OCI-LY3 (cell line): ENCODE measurements around the gene ENPP1.

Source experiments
- H2AFZ ChIP-seq: fragments of 200-600, 300-600 bp; shearing (Covaris generic); 2 replicates; pipeline ENCODE4 v1.6.0; 2014; ENCODE audit warnings: antibody characterized with exemption, low read depth, low read length
- H3K27ac ChIP-seq: fragments of 200-600, 300-600 bp; sonication (generic); 2 replicates; pipeline ENCODE4 v1.5.1; 2014; ENCODE audit warnings: mild to moderate bottlenecking, low read length, moderate library complexity, mixed read lengths
- H3K27me3 ChIP-seq: fragments of 200-600, 300-600 bp; sonication (generic); 2 replicates; pipeline ENCODE4 v1.6.1; 2014; ENCODE audit warnings: low read depth, low read length, mixed read lengths
- H3K36me3 ChIP-seq: fragments of 200-600, 300-600 bp; sonication (generic); replicated peaks from 2 replicates; pipeline ENCODE3; 2014; ENCODE audit warnings: low read depth, low read length, mixed read lengths
- H3K4me1 ChIP-seq: fragments of 300-600, 200-600 bp; sonication (generic); 2 replicates; pipeline ENCODE4 v1.6.1; 2014; ENCODE audit warnings: low read length, mixed read lengths
- H3K4me2 ChIP-seq: fragments of 200-600, 300-600 bp; sonication (generic); 2 replicates; pipeline ENCODE4 v1.6.1; 2014; ENCODE audit warnings: low read length, mixed read lengths
- H3K4me3 ChIP-seq: fragments of 300-600, 200-600 bp; sonication (generic); 2 replicates; pipeline ENCODE4 v1.5.1; 2014; ENCODE audit warnings: antibody characterized with exemption, mild to moderate bottlenecking, low read length, moderate library complexity
- H3K79me2 ChIP-seq: fragments of 300-600, 200-600 bp; shearing (Covaris generic); 2 replicates; pipeline ENCODE4 v1.6.1; 2014; ENCODE audit warnings: mild to moderate bottlenecking, low read length, mixed read lengths
- H3K9ac ChIP-seq: fragments of 300-600, 200-600 bp; shearing (Covaris generic); 2 replicates; pipeline ENCODE4 v1.6.0; 2014; ENCODE audit warnings: mild to moderate bottlenecking, low read length, moderate library complexity
- H3K9me3 ChIP-seq: fragments of 200-600, 300-600 bp; shearing (Covaris generic); 2 replicates; pipeline ENCODE4 v1.6.1; 2014; ENCODE audit warnings: low read length, mixed read lengths; ENCODE audit not compliant: insufficient read depth
- H4K20me1 ChIP-seq: fragments of 200-600, 300-600 bp; sonication (generic); 2 replicates; pipeline ENCODE4 v1.6.1; 2016; ENCODE audit warnings: low read length, mixed read lengths; ENCODE audit not compliant: insufficient read depth
- CTCF ChIP-seq: fragments of 200-600, 300-600 bp; sonication (generic); IDR thresholded peaks from 2 replicates; pipeline ENCODE4 v1.5.1; 2014; ENCODE audit warnings: antibody characterized with exemption, low read length, low read depth
- EZH2phosphoT487 ChIP-seq: fragments of 200-600 bp; shearing (Covaris generic); IDR thresholded peaks from 2 replicates; pipeline ENCODE4 v1.6.1; 2018; ENCODE audit warnings: antibody characterized with exemption, mixed run types, low read depth

ENPP1 gene

GRCh38 chr6:131770776-131771175 is 37.0 kb upstream of the ENPP1 start:
- Histone ChIP-seq H3K36me3 (no peaks in the 10 kb centered on the region), H3K79me2 (no peaks in the 10 kb centered on the region), H3K9ac (no peak overlapping the region), H4K20me1 (no peaks in the 10 kb centered on the region), H3K9me3 (no peaks in the 10 kb centered on the region), H2AFZ (no peak overlapping the region), H3K27me3 (no peaks in the 10 kb centered on the region), H3K27ac (no peak overlapping the region), H3K4me2 (no peak overlapping the region), H3K4me3 (no peak overlapping the region), H3K4me1 (no peaks in the 10 kb centered on the region)
- no peak for TF ChIP-seq EZH2phosphoT487
- no peak for TF ChIP-seq CTCF

GRCh38 chr6:131773284-131773950 is 34.4 kb upstream of the ENPP1 start:
- no peaks in the 10 kb centered on the region for H3K4me1 ChIP-seq
- H3K27ac ChIP-seq: no peak overlapping the region
- TF ChIP-seq EZH2phosphoT487 (no peak), CTCF (no peak)
- no peaks in the 10 kb centered on the region for H3K27me3 ChIP-seq
- no peaks in the 10 kb centered on the region for H4K20me1 ChIP-seq
- no peaks in the 10 kb centered on the region for H3K9me3 ChIP-seq
- H3K36me3 ChIP-seq: no peaks in the 10 kb centered on the region
- no peak overlapping the region for H3K4me2 ChIP-seq
- no peaks in the 10 kb centered on the region for H3K79me2 ChIP-seq
- H3K9ac ChIP-seq: no peak overlapping the region
- H3K4me3 ChIP-seq: no peak overlapping the region
- no peak overlapping the region for H2AFZ ChIP-seq

- Histone ChIP-seq H3K9me3 (no peaks in the 10 kb centered on the region), H3K36me3 (no peaks in the 10 kb centered on the region), H3K27ac (no peak overlapping the region), H3K79me2 (no peaks in the 10 kb centered on the region), H3K9ac (no peak overlapping the region), H3K4me2 (no peak overlapping the region), H3K4me3 (no peak overlapping the region), H3K4me1 (no peaks in the 10 kb centered on the region), H3K27me3 (no peaks in the 10 kb centered on the region), H4K20me1 (no peaks in the 10 kb centered on the region), H2AFZ (no peak overlapping the region)
- TF ChIP-seq EZH2phosphoT487: no peak
- no peak for TF ChIP-seq CTCF
Measured at GRCh38 chr6:131775886-131776285, 31.9 kb upstream of the ENPP1 start.

GRCh38 chr6:131776985-131777384 is 30.8 kb upstream of the ENPP1 start:
- H4K20me1 ChIP-seq: no peaks in the 10 kb centered on the region
- TF ChIP-seq EZH2phosphoT487: no peak
- no peak for TF ChIP-seq CTCF
- H2AFZ ChIP-seq: no peak overlapping the region
- H3K4me1 ChIP-seq: peaks cover 5% of the 10 kb centered on the region; the same call in 1 of the 2 replicates
- no peak overlapping the region for H3K4me2 ChIP-seq
- no peak overlapping the region for H3K27ac ChIP-seq
- no peaks in the 10 kb centered on the region for H3K79me2 ChIP-seq
- no peaks in the 10 kb centered on the region for H3K27me3 ChIP-seq
- H3K9me3 ChIP-seq: no peaks in the 10 kb centered on the region
- no peak overlapping the region for H3K4me3 ChIP-seq
- H3K9ac ChIP-seq: no peak overlapping the region
- H3K36me3 ChIP-seq: no peaks in the 10 kb centered on the region
